NCI-H345 treated with DMSO at 0.1 percent for 48 hours (cell line): ENCODE data around the gene UBA1.
"Not testable (repeated sequence)": the region's sequence is repeated elsewhere in the genome, so short reads cannot be mapped to it uniquely, and the experiment has no call there.

Source experiments
- DNase-seq: peaks from one replicate; lab custom pipeline; 2025; ENCODE audit not compliant: unreplicated experiment; lab: John Stamatoyannopoulos, UW

The UBA1 gene

GRCh38 chrX:47247999-47248320 is 54.3 kb downstream of the UBA1 start:
- no peak for DNase-seq

GRCh38 chrX:47248576-47248975 is 54.9 kb downstream of the UBA1 start:
- DNase-seq: no peak

- no peak for DNase-seq
Observed at GRCh38 chrX:47250017-47250347, 56.4 kb downstream of the UBA1 start.

- not testable (repeated sequence) for DNase-seq
Observed at GRCh38 chrX:47257620-47258019, 64.0 kb downstream of the UBA1 start.
